GM12865 (cell line): ENCODE data around the gene MAP1LC3B2.

Experiments
- DNase-seq: peaks from one replicate; pipeline ENCODE4 v3.0.0; 2010; ENCODE audit warnings: low read depth
- H3K4me3 ChIP-seq: 2 replicates; pipeline ENCODE4 v1.5.1; 2011; ENCODE audit warnings: mild to moderate bottlenecking, low read depth, low read length, control low read depth
- TF ChIP-seq, protein P1 (sequence below): IDR thresholded peaks from 2 replicates; pipeline ENCODE4 v1.5.1; 2011; ENCODE audit warnings: low read length, control low read depth, low read depth, inconsistent platforms; ENCODE audit not compliant: insufficient read depth; ENCODE audit errors: missing control alignments

MAP1LC3B2 gene

DNA sequence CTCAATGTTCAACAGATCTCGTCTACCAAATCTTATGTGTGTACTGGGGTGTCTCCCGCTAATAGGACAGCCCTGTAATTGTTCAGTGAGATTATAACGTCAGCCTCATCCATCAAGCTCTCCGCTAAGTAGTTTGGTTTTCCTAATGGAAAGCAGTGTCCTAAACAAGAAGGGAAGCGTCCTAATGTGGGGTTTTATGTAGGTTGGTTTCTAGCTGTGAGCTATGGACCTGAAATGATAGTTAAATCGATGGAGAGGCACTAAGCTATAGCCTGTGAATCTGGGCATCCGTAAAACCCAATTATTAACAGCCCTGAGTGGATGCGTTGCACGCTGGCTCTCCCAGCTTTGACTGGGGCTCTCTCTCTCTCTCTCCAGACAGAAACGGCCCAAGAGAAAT, 9.2 kb upstream of the MAP1LC3B2 start:
- no peak overlapping the region for H3K4me3 ChIP-seq
- TF ChIP-seq, protein P1, sequence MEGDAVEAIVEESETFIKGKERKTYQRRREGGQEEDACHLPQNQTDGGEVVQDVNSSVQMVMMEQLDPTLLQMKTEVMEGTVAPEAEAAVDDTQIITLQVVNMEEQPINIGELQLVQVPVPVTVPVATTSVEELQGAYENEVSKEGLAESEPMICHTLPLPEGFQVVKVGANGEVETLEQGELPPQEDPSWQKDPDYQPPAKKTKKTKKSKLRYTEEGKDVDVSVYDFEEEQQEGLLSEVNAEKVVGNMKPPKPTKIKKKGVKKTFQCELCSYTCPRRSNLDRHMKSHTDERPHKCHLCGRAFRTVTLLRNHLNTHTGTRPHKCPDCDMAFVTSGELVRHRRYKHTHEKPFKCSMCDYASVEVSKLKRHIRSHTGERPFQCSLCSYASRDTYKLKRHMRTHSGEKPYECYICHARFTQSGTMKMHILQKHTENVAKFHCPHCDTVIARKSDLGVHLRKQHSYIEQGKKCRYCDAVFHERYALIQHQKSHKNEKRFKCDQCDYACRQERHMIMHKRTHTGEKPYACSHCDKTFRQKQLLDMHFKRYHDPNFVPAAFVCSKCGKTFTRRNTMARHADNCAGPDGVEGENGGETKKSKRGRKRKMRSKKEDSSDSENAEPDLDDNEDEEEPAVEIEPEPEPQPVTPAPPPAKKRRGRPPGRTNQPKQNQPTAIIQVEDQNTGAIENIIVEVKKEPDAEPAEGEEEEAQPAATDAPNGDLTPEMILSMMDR = no peak
- no peak for DNase-seq

GRCh38 chr12:116551151-116551550, 8.0 kb upstream of the MAP1LC3B2 start:
- TF ChIP-seq, protein P1 = no peak
- H3K4me3 ChIP-seq = no peak overlapping the region
- no peak for DNase-seq

DNA sequence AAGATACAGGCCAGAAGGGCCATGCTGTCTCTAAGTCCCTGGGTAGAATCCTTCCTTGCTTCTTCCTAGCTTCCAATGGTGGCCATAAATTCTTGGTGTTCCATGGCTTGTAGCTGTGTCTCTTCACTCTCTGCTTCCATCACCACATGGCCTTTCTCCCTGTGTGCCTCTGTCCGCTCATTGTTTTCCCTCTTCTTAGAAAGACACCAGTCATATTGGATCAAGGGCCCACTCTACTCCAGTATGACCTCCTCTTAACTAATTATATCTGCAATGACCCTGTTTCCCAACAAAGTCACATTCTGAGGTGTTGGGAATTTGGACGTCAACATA, 7.6 kb upstream of the MAP1LC3B2 start:
- TF ChIP-seq, protein P1 = no peak
- H3K4me3 ChIP-seq = no peak overlapping the region
- no peak for DNase-seq

DNA sequence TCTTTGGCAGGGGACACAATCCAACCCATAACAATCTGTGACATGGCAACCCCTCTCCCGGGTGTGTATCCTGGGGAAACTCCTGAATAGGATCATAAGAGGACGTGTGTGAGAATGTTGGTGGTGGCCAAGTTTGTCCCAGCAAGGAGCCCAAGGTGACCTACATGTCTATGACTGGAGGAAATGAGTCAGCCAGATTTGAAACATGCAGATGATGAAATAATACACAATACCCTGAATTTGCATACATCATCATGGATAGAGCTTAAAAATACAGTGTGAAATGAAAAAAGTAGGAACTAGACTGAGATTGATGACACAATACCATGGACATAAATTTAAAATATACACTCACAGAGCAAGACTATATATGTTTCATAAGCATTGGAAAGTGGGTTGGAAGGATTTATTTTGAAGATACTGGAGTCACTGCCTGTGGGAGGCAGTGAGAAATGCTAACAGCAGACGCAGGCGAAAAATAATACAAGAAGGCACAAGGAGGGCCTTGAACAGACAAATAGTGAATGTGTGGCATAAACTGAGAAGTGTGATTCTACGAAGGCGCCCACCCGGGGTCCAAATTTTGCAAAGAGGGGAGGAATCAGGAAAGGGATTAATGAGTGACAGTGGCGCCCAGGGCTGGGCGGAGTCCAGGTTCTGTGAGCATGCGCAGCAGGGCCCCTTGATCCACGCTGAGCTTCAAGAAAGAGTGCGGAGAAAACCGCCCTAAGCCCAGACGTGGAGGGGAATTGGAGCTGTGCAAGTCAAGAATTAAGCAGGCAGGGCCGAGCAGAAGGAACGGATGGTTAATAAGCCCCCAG, 7.0 kb upstream of the MAP1LC3B2 start:
- no peak overlapping the region for H3K4me3 ChIP-seq
- TF ChIP-seq, protein P1 = no peak
- DNase-seq = peak; percentile 28

DNA sequence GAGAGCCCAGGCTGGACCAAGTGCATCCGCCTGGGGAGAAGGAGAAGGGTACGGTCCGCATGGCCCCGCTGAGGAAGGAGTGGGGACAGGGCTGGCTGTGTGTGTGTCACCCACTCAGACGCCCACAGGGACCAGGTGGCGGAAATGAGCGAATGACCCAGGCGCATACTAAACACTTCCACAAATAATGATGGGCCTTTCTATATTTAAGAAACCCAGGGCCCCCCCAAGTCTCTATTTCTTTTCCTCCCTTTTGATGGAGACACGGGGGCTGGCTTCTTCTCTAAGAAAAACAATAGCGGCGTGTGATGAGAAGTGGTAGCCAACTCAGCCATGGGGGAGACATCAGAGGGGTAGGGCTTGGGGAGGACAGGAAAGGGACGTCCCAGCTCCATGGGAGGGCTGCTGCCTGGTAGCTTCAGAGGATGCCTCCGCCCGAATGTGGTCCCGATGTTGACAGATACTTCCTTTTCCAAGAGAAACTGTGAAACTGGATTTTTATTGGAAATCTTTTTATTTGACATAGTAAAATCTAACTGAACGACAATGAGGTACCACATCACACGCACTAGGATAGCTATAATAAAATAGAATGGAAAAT, 6.3 kb upstream of the MAP1LC3B2 start:
- no peak overlapping the region for H3K4me3 ChIP-seq
- DNase-seq = no peak

DNA sequence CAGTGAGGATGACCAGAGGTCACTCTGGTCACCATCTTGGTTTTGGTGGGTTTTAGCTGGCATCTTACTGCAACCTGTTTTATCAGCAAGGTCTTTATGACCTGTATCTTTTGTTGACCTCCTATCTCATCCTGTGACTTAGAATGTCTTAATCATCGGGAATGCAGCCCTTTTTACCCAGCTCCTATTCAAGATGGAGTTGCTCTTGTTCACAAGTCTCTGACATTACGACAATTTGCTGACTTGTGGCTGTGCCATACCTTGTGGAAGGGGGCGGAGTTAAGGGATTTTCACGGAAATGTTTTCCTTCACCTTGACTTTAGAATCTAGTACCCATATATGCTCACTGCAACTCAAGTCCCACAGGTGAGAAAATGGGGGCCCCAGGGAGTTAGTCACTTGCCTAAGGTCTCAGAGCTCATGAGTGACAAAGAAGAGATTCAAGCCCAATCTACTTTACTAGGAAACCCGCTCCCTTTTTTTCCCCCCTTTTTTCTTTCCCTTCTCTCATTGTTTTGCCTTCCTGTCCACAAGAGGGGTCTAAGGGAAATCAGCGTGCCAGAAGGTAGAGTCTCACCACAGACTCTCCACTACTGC, 2.7 kb upstream of the MAP1LC3B2 start:
- H3K4me3 ChIP-seq = no peak overlapping the region
- DNase-seq = no peak
- TF ChIP-seq, protein P1 = no peak

More for the DNA sequence above, 6.3 kb upstream of the MAP1LC3B2 start:
- TF ChIP-seq, protein P1 = no peak
